ENCODE results near the gene ASPHD1.
"Not testable (repeated sequence)": the region's sequence is repeated elsewhere in the genome, so short reads cannot be mapped to it uniquely, and the experiment has no call there.

- not testable (repeated sequence) for TF ChIP-seq CTCF, POLR2A (IDR thresholded peaks at IDR 0.05)
These were observed 10.9 kb upstream of the ASPHD1 start for GRCh38 chr16:29889372-29889771.

All from lower leg skin (tissue), 3 donors.